GM23338 (cell line): ENCODE results near the gene ANKRD63. TPM values are rescaled to one million over a fixed set of nuclear protein-coding genes. Genes with fewer than 3 reads are reported as not detected.
A peak's percentile ranks its signal among the peaks of the same experiment; 100 is the strongest.

Experiments
- ATAC-seq: fragments of 200-7000 bp; cut with Tn5 transposase; 3 replicates; pipeline ENCODE4 v1.9.1; 2020
- DNase-seq: peaks from one replicate; pipeline ENCODE4 v3.0.0-alpha.2; 2015; ENCODE audit warnings: low spot score
- H2AFZ ChIP-seq: fragments of 200-600 bp; sonication (generic); 2 replicates; pipeline ENCODE4 v1.8.0; 2016; ENCODE audit warnings: antibody characterized with exemption, mild to moderate bottlenecking, moderate library complexity
- H3F3A ChIP-seq: fragments of 200-600 bp; sonication (generic); replicated peaks from 2 replicates; pipeline ENCODE4 v1.8.0; 2017; ENCODE audit warnings: antibody characterized with exemption, mixed run types, low read depth
- H3K27ac ChIP-seq: fragments of 200-600 bp; sonication (generic); 2 replicates; pipeline ENCODE4 v1.6.1; 2016; ENCODE audit warnings: low read depth
- H3K27me3 ChIP-seq: fragments of 200-600 bp; sonication (generic); 2 replicates; pipeline ENCODE4 v1.8.0; 2016; ENCODE audit warnings: mild to moderate bottlenecking, mixed run types, moderate library complexity; ENCODE audit not compliant: insufficient read depth
- H3K36me3 ChIP-seq: fragments of 200-600 bp; sonication (generic); 2 replicates; pipeline ENCODE4 v1.8.0; 2016; ENCODE audit warnings: mild to moderate bottlenecking; ENCODE audit not compliant: insufficient read depth
- H3K4me1 ChIP-seq: fragments of 200-600 bp; sonication (generic); 2 replicates; pipeline ENCODE4 v1.8.0; 2016; ENCODE audit warnings: mild to moderate bottlenecking, moderate library complexity; ENCODE audit not compliant: insufficient read depth
- H3K4me2 ChIP-seq: fragments of 200-600 bp; sonication (generic); 2 replicates; pipeline ENCODE4 v1.7.1; 2017; ENCODE audit warnings: mixed run types
- H3K4me3 ChIP-seq: fragments of 200-600 bp; sonication (generic); 2 replicates; pipeline ENCODE4 v1.6.1; 2016; ENCODE audit warnings: mixed run types
- H3K79me2 ChIP-seq: fragments of 200-600 bp; sonication (generic); replicated peaks from 2 replicates; pipeline ENCODE4 v1.8.0; 2017; ENCODE audit warnings: mild to moderate bottlenecking; ENCODE audit not compliant: insufficient read depth
- H3K9me2 ChIP-seq: fragments of 200-600 bp; sonication (generic); 2 replicates; pipeline ENCODE4 v1.8.0; 2017; ENCODE audit not compliant: insufficient read depth
- H4K20me1 ChIP-seq: fragments of 200-600 bp; sonication (generic); replicated peaks from 2 replicates; pipeline ENCODE4 v1.8.0; 2017; ENCODE audit warnings: mild to moderate bottlenecking; ENCODE audit not compliant: insufficient read depth
- H3K27ac Mint-ChIP-seq: 2 replicates; pipeline ENCODE4 v1.8.0; 2020; ENCODE audit warnings: inconsistent platforms, mild to moderate bottlenecking, moderate library complexity, mixed read lengths
- H3K27me3 Mint-ChIP-seq: 3 replicates; pipeline ENCODE4 v1.8.0; 2022; ENCODE audit warnings: low read depth, mild to moderate bottlenecking, moderate library complexity, mixed read lengths, inconsistent platforms; ENCODE audit not compliant: insufficient read depth, poor library complexity
- H3K36me3 Mint-ChIP-seq: 3 replicates; pipeline ENCODE4 v1.8.0; 2021; ENCODE audit warnings: low read depth, mild to moderate bottlenecking, inconsistent platforms, moderate library complexity, mixed read lengths
- H3K4me1 Mint-ChIP-seq: 3 replicates; pipeline ENCODE4 v1.8.0; 2020; ENCODE audit warnings: mild to moderate bottlenecking, inconsistent platforms, mixed read lengths
- H3K4me3 Mint-ChIP-seq: 3 replicates; pipeline ENCODE4 v1.8.0; 2021; ENCODE audit warnings: moderate library complexity, mild to moderate bottlenecking, inconsistent platforms, mixed read lengths
- H3K9me3 Mint-ChIP-seq: 3 replicates; pipeline ENCODE4 v1.8.0; 2020; ENCODE audit warnings: moderate library complexity, mild to moderate bottlenecking, inconsistent platforms, mixed read lengths
- CREB1 ChIP-seq: fragments of 250-450 bp; sonication (Bioruptor Pico); IDR thresholded peaks from 2 replicates; pipeline ENCODE4 v1.5.0; 2020; ENCODE audit warnings: low read depth, mild to moderate bottlenecking, moderate library complexity
- EZH2 ChIP-seq: fragments of 200-600 bp; sonication (generic); IDR thresholded peaks from one replicate; pipeline ENCODE4 v1.8.0; 2017; ENCODE audit warnings: antibody characterized with exemption, mild to moderate bottlenecking, low read depth; ENCODE audit not compliant: unreplicated experiment
- EZH2phosphoT487 ChIP-seq: fragments of 200-600 bp; sonication (generic); IDR thresholded peaks from one replicate; pipeline ENCODE4 v1.8.1; 2018; ENCODE audit warnings: antibody characterized with exemption; ENCODE audit not compliant: unreplicated experiment
- JUNB ChIP-seq: IDR thresholded peaks from one replicate; pipeline ENCODE4 v1.6.1; 2016; ENCODE audit warnings: antibody characterized with exemption; ENCODE audit not compliant: unreplicated experiment
- NANOG ChIP-seq: IDR thresholded peaks from 2 replicates; pipeline ENCODE4 v1.6.1; 2016; ENCODE audit warnings: antibody characterized with exemption, borderline replicate concordance
- POLR2AphosphoS5 ChIP-seq: IDR thresholded peaks from 2 replicates; pipeline ENCODE4 v1.6.1; 2016; ENCODE audit warnings: antibody characterized with exemption, low read depth
- REST ChIP-seq: IDR thresholded peaks from one replicate; pipeline ENCODE4 v1.6.1; 2018; ENCODE audit warnings: antibody characterized with exemption; ENCODE audit not compliant: unreplicated experiment
- STAT1 ChIP-seq: IDR thresholded peaks from one replicate; pipeline ENCODE4 v1.6.1; 2016; ENCODE audit warnings: antibody characterized with exemption; ENCODE audit not compliant: unreplicated experiment
- ZNF114 ChIP-seq: fragments of 250-450 bp; sonication (Bioruptor Pico); IDR thresholded peaks from 2 replicates; pipeline ENCODE4 v1.5.0; 2020; ENCODE audit warnings: mild to moderate bottlenecking, moderate library complexity
- ZNF331 ChIP-seq: fragments of 250-450 bp; sonication (Bioruptor Pico); IDR thresholded peaks from 2 replicates; pipeline ENCODE4 v1.5.0; 2020; ENCODE audit warnings: low read depth, mild to moderate bottlenecking, moderate library complexity
- ZNF462 ChIP-seq: fragments of 250-450 bp; sonication (Bioruptor Pico); IDR thresholded peaks from 2 replicates; pipeline ENCODE4 v1.5.0; 2020; ENCODE audit warnings: mild to moderate bottlenecking, moderate library complexity
- polyA plus RNA-seq: library from polyadenylated mRNA; unstranded; fragments of >200 nt; fragmentation: Nextera tagmentation; extraction: Ambion mirVana; gene quantifications from 2 replicates; pipeline ENCODE4 v1.2.1, GENCODE V29; 2016
- total RNA-seq: library from RNA; depleted of rRNA; stranded (reverse); fragments of >200 nt; shearing (Covaris generic); gene quantifications from 2 replicates; pipeline ENCODE4 v1.2.3, GENCODE V29; 2014
- TF ChIP-seq, protein P1 (sequence below): IDR thresholded peaks from 2 replicates; pipeline ENCODE4 v1.6.1; 2016; ENCODE audit warnings: antibody characterized with exemption
- TF ChIP-seq, protein P2 (sequence below), 2 experiments: fragments of 200-600 bp in 1 of 2; sonication (generic) in 1 of 2; conservative IDR thresholded peaks; 2 replicates each; pipeline versions ENCODE4 v1.5.1 to v1.6.1; 2016 to 2017; ENCODE audit warnings: antibody characterized with exemption in 2 of 2, low read depth in 2 of 2, mild to moderate bottlenecking in 2 of 2, moderate library complexity in 1 of 2

Gene ANKRD63
- total and polyA plus RNA-seq, 2 experiments from 2014 or later: 0.59 TPM; not detected in 1

DNA sequence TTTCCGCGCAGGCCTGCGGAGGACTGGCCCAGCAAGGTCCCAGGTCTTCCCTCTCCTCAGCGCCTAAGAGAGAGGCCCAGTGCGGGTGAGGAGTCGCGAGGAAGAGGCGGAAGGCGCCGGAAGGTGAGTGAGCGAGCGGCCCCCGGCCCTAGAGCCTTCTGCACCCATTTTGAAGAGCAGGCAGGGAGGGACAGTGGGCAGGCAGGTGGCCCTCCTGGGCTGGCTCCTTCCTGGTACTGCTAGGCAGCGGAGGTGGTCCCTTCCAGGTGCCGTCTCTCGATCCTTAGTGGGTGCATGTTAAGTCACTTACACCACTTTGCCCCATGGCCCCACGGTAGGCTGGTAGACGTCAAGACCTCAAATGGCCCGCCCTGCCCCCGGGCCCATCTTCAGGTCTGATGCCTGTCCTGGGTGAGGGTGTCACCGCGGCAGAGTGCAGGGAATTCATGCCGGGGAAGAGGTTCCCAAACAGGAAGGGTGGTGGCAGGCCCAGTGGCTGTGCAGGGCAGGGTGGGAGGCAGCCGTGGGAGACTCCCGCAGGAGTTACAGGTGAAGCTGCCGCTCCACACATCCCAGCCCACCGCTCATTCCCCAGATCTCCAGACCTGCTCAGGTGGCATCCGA lies 29.6 kb downstream of the ANKRD63 start:
- ATAC-seq (peak; percentile 40), DNase-seq (no peak)
- H3K9me3 Mint-ChIP-seq: no peaks in the 10 kb centered on the region; the same call in 2 of the 3 replicates
- TF ChIP-seq, protein P1, sequence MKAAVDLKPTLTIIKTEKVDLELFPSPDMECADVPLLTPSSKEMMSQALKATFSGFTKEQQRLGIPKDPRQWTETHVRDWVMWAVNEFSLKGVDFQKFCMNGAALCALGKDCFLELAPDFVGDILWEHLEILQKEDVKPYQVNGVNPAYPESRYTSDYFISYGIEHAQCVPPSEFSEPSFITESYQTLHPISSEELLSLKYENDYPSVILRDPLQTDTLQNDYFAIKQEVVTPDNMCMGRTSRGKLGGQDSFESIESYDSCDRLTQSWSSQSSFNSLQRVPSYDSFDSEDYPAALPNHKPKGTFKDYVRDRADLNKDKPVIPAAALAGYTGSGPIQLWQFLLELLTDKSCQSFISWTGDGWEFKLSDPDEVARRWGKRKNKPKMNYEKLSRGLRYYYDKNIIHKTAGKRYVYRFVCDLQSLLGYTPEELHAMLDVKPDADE: no peak
- TF ChIP-seq EZH2: no peak
- no peak for TF ChIP-seq ZNF462 (CRISPR knock-in tag)
- TF ChIP-seq, protein P2, sequence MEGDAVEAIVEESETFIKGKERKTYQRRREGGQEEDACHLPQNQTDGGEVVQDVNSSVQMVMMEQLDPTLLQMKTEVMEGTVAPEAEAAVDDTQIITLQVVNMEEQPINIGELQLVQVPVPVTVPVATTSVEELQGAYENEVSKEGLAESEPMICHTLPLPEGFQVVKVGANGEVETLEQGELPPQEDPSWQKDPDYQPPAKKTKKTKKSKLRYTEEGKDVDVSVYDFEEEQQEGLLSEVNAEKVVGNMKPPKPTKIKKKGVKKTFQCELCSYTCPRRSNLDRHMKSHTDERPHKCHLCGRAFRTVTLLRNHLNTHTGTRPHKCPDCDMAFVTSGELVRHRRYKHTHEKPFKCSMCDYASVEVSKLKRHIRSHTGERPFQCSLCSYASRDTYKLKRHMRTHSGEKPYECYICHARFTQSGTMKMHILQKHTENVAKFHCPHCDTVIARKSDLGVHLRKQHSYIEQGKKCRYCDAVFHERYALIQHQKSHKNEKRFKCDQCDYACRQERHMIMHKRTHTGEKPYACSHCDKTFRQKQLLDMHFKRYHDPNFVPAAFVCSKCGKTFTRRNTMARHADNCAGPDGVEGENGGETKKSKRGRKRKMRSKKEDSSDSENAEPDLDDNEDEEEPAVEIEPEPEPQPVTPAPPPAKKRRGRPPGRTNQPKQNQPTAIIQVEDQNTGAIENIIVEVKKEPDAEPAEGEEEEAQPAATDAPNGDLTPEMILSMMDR (conservative IDR thresholded peaks at IDR 0.05; ENCODE audit: low read depth in 2 of 2): no peak
- TF ChIP-seq STAT1: no peak
- TF ChIP-seq ZNF331 (CRISPR knock-in tag): no peak
- TF ChIP-seq POLR2AphosphoS5: no peak
- TF ChIP-seq REST: no peak
- TF ChIP-seq JUNB: no peak
- TF ChIP-seq EZH2phosphoT487: no peak
- TF ChIP-seq ZNF114: no peak
- no peak for TF ChIP-seq NANOG
- no peak for TF ChIP-seq CREB1 (CRISPR knock-in tag)
- peak overlapping the region; percentile 97 for H3K4me2 ChIP-seq
- H3K9me2 ChIP-seq: no peaks in the 10 kb centered on the region
- no peaks in the 10 kb centered on the region for H3K79me2 ChIP-seq
- no peaks in the 10 kb centered on the region; the same call in 2 of the 3 replicates for H3K36me3 Mint-ChIP-seq
- peak overlapping the region; percentile 77 for H3K4me3 ChIP-seq
- H3K27ac Mint-ChIP-seq: no peak overlapping the region
- peaks cover 38% of the 10 kb centered on the region for H3K27me3 Mint-ChIP-seq
- H3K27ac ChIP-seq: no peak overlapping the region
- H4K20me1 ChIP-seq: no peaks in the 10 kb centered on the region
- peaks cover 47% of the 10 kb centered on the region for H3K27me3 ChIP-seq
- H3K4me1 ChIP-seq: peaks cover 2% of the 10 kb centered on the region
- peak overlapping the region; percentile 80 for H3K4me3 Mint-ChIP-seq
- H3K36me3 ChIP-seq: no peaks in the 10 kb centered on the region
- peaks cover 30% of the 10 kb centered on the region for H3K4me1 Mint-ChIP-seq
- H2AFZ ChIP-seq: peak overlapping the region; percentile 97
- peaks cover 13% of the 10 kb centered on the region; the same call in 1 of the 2 replicates for H3F3A ChIP-seq
